Naive thymus-derived CD4-positive, alpha-beta T cell (primary cell): ENCODE results near the gene HECTD4. TPM values are rescaled to one million over a fixed set of nuclear protein-coding genes. Genes with fewer than 3 reads are reported as not detected.
"Not testable (repeated sequence)": the region's sequence is repeated elsewhere in the genome, so short reads cannot be mapped to it uniquely, and the experiment has no call there.

ENCODE experiments used
- ATAC-seq: fragments of 150-1000 bp; cut with Tn5 transposase; 2 replicates; pipeline ENCODE4 v1.10.0; 2021; ENCODE audit warnings: mild to moderate bottlenecking, moderate library complexity
- CTCF ChIA-PET: fragments of 350-600 bp; sonication (Branson Sonifier 250); formaldehyde crosslinking; loops from one replicate; lab custom pipeline; 2021; ENCODE audit warnings: antibody characterized with exemption; lab: Charles Lee
- POLR2A ChIA-PET: fragments of 350-600 bp; sonication (Branson Sonifier 250); formaldehyde crosslinking; loops from one replicate; lab custom pipeline; 2021; ENCODE audit warnings: antibody characterized with exemption, inconsistent platforms; lab: Charles Lee
- DNase-seq, 9 donors: peaks; one replicate each; pipeline versions ENCODE4 v3.0.0 to v3.0.0-alpha.2; 2020 to 2022; ENCODE audit warnings: mixed read lengths in 1 of 9
- H3K27ac ChIP-seq: one replicate; pipeline ENCODE4 v1.7.0; 2013; ENCODE audit warnings: mild to moderate bottlenecking, low read depth, low read length, moderate library complexity
- H3K27me3 ChIP-seq, 2 donors: one replicate each; pipeline ENCODE4 v1.7.0; 2013; ENCODE audit warnings: low read length in 2 of 2, mild to moderate bottlenecking in 2 of 2, moderate library complexity in 2 of 2; ENCODE audit not compliant: control insufficient read depth in 2 of 2, insufficient read depth in 2 of 2
- H3K36me3 ChIP-seq, 3 experiments: 1 replicate in 2 of 3; 2 replicates in 1 of 3; pipeline ENCODE4 v1.7.0; 2013; ENCODE audit warnings: low read length in 3 of 3, mild to moderate bottlenecking in 3 of 3, moderate library complexity in 1 of 3; ENCODE audit not compliant: insufficient read depth in 3 of 3, control insufficient read depth in 2 of 3
- H3K4me1 ChIP-seq, 2 donors: one replicate each; pipeline ENCODE4 v1.7.0; 2013; ENCODE audit warnings: low read length in 2 of 2, mild to moderate bottlenecking in 2 of 2, moderate library complexity in 1 of 2; ENCODE audit not compliant: control insufficient read depth in 2 of 2, insufficient read depth in 2 of 2
- H3K4me3 ChIP-seq: 2 replicates; pipeline ENCODE4 v1.7.0; 2013; ENCODE audit warnings: mild to moderate bottlenecking, low read length
- H3K9me3 ChIP-seq, 3 experiments: 1 replicate in 2 of 3; 2 replicates in 1 of 3; pipeline ENCODE4 v1.7.0; 2013; ENCODE audit warnings: low read length in 3 of 3; ENCODE audit not compliant: control insufficient read depth in 2 of 3
- H3K27ac Mint-ChIP-seq, 9 donors: one replicate each; pipeline ENCODE4 v1.8.0; 2020 to 2022; ENCODE audit warnings: mixed read lengths in 9 of 9, mild to moderate bottlenecking in 8 of 9, moderate library complexity in 5 of 9, inconsistent platforms in 2 of 9
- H3K27me3 Mint-ChIP-seq, 5 donors: one replicate each; pipeline ENCODE4 v1.8.0; 2021 to 2022; ENCODE audit warnings: mixed read lengths in 5 of 5, mild to moderate bottlenecking in 1 of 5
- H3K36me3 Mint-ChIP-seq, 5 donors: one replicate each; pipeline ENCODE4 v1.8.0; 2020 to 2022; ENCODE audit warnings: mixed read lengths in 5 of 5, mild to moderate bottlenecking in 3 of 5, inconsistent platforms in 1 of 5
- H3K4me1 Mint-ChIP-seq, 7 donors: one replicate each; pipeline ENCODE4 v1.8.0; 2020 to 2022; ENCODE audit warnings: mixed read lengths in 7 of 7, mild to moderate bottlenecking in 3 of 7, inconsistent platforms in 1 of 7
- H3K4me3 Mint-ChIP-seq, 10 donors: one replicate each; pipeline ENCODE4 v1.8.0; 2020 to 2022; ENCODE audit warnings: mild to moderate bottlenecking in 10 of 10, mixed read lengths in 10 of 10, moderate library complexity in 6 of 10, inconsistent platforms in 2 of 10
- H3K9me3 Mint-ChIP-seq, 11 donors: one replicate each; pipeline ENCODE4 v1.8.0; 2020 to 2022; ENCODE audit warnings: mixed read lengths in 11 of 11, mild to moderate bottlenecking in 4 of 11, inconsistent platforms in 1 of 11, moderate library complexity in 1 of 11
- intact Hi-C, 2 donors: fragments of 100-400 bp; cut with micrococcal nuclease; formaldehyde crosslinking; loops; one replicate each; pipeline ENCODE4 v1.15.1; 2023
- polyA plus RNA-seq, 2 donors: library from polyadenylated mRNA; unstranded; fragments of 300-500 nt; fragmentation: Illumina TruSeq; gene quantifications; one replicate each; pipeline ENCODE4 v1.2.3, GENCODE V29; 2021
- total RNA-seq, 6 experiments: library from RNA in 5 of 6; stranded (reverse) in 5 of 6; gene quantifications; 1 replicate in 5 of 6; 2 replicates in 1 of 6; pipeline ENCODE4 v1.2.3 and lab custom pipeline; 2021 to 2026

The HECTD4 gene
- total and polyA plus RNA-seq, 7 experiments from 2014 or later, result 3.1 to 57.7 (median 47.9) TPM

- H3K27me3 Mint-ChIP-seq, result no peaks in the 10 kb centered on the region
- intact Hi-C loops, result no loop called here
Observed at GRCh38 chr12:112258926-112259325, 123.3 kb downstream of the HECTD4 start.

GRCh38 chr12:112256780-112257179 lies 125.5 kb downstream of the HECTD4 start:
- Mint-ChIP-seq H3K4me1 (peaks cover 0 to 5% (median 0%) of the 10 kb centered on the region in 7 donors), H3K36me3 (peaks cover 3 to 65% (median 31%) of the 10 kb centered on the region in 5 donors), H3K4me3 (no peak overlapping the region), H3K27ac (no peak overlapping the region), H3K27me3 (no peaks in the 10 kb centered on the region), H3K9me3 (no peaks in the 10 kb centered on the region)
- H3K4me3 ChIP-seq, result no peak overlapping the region
- ATAC-seq, result no peak
- H3K9me3 ChIP-seq, result no peaks in the 10 kb centered on the region
- intact Hi-C loops, result no loop called here
- DNase-seq, result no peak
- no peak overlapping the region for H3K27ac ChIP-seq
- POLR2A ChIA-PET, result interaction anchor here (0.6 kb wide), 2 partner anchors 34 to 661 kb away, joined by 3 read pairs; no protein-coding TSS in a partner anchor
- H3K27me3 ChIP-seq, result no peaks in the 10 kb centered on the region
- CTCF ChIA-PET, result interaction anchor here (0.6 kb wide), 2 partner anchors 68 to 154 kb away, joined by 3 to 4 read pairs; no protein-coding TSS in a partner anchor
- no peaks in the 10 kb centered on the region for H3K4me1 ChIP-seq
- peaks cover 6 to 64% (median 15%) of the 10 kb centered on the region in 3 experiments for H3K36me3 ChIP-seq

More at GRCh38 chr12:112258926-112259325, 123.3 kb downstream of the HECTD4 start:
- Mint-ChIP-seq H3K36me3 (peaks cover 0 to 55% (median 25%) of the 10 kb centered on the region in 5 donors), H3K4me1 (peaks cover 0 to 5% (median 0%) of the 10 kb centered on the region in 7 donors), H3K4me3 (no peak overlapping the region), H3K9me3 (no peaks in the 10 kb centered on the region), H3K27ac (no peak overlapping the region)
- ATAC-seq (no peak), DNase-seq (no peak)
- Histone ChIP-seq H3K27ac (no peak overlapping the region), H3K4me3 (no peak overlapping the region), H3K9me3 (no peaks in the 10 kb centered on the region), H3K27me3 (no peaks in the 10 kb centered on the region), H3K4me1 (no peaks in the 10 kb centered on the region), H3K36me3 (peaks cover 6 to 51% (median 7%) of the 10 kb centered on the region in 3 experiments)
- ChIA-PET POLR2A (no interaction called here), CTCF (no interaction called here)

GRCh38 chr12:112252184-112252583 lies 130.0 kb downstream of the HECTD4 start:
- peaks cover 3 to 48% (median 17%) of the 10 kb centered on the region in 5 donors for H3K36me3 Mint-ChIP-seq
- no peaks in the 10 kb centered on the region for H3K9me3 ChIP-seq
- POLR2A ChIA-PET, result no interaction called here
- no peaks in the 10 kb centered on the region for H3K27me3 Mint-ChIP-seq
- H3K4me1 Mint-ChIP-seq, result no peaks in the 10 kb centered on the region
- H3K4me1 ChIP-seq, result no peaks in the 10 kb centered on the region
- no peaks in the 10 kb centered on the region for H3K27me3 ChIP-seq
- H3K36me3 ChIP-seq, result peaks cover 6 to 67% (median 15%) of the 10 kb centered on the region in 3 experiments
- H3K27ac Mint-ChIP-seq, result peak overlapping the region in 1 of 9 donors; percentile 45
- H3K4me3 Mint-ChIP-seq, result no peak overlapping the region
- ATAC-seq (no peak), DNase-seq (no peak)
- intact Hi-C loops, result no loop called here
- no peak overlapping the region for H3K4me3 ChIP-seq
- CTCF ChIA-PET, result no interaction called here
- H3K9me3 Mint-ChIP-seq, result no peaks in the 10 kb centered on the region
- no peak overlapping the region for H3K27ac ChIP-seq

- H3K4me1 Mint-ChIP-seq, H3K27ac ChIP-seq, H3K27me3 ChIP-seq, ATAC-seq, H3K4me1 ChIP-seq, H3K9me3 ChIP-seq, H3K9me3 Mint-ChIP-seq, H3K27ac Mint-ChIP-seq, H3K4me3 ChIP-seq, POLR2A ChIA-PET, H3K4me3 Mint-ChIP-seq, CTCF ChIA-PET, DNase-seq, H3K27me3 Mint-ChIP-seq: not testable (repeated sequence)
- intact Hi-C loops, result loop anchor here in 1 of 2 donors (5.0 kb wide), 1 partner anchor 142 kb away; no protein-coding TSS in a partner anchor
- peaks cover 0 to 51% (median 0%) of the 10 kb centered on the region in 3 experiments for H3K36me3 ChIP-seq
- H3K36me3 Mint-ChIP-seq, result peaks cover 6 to 44% (median 14%) of the 10 kb centered on the region in 5 donors
Observed at GRCh38 chr12:112244902-112245301, 137.3 kb downstream of the HECTD4 start.

- intact Hi-C loops, result no loop called here
- H3K27me3 Mint-ChIP-seq, result no peaks in the 10 kb centered on the region
- H3K27ac Mint-ChIP-seq, result no peak overlapping the region
- no peak overlapping the region for H3K4me3 Mint-ChIP-seq
- no peaks in the 10 kb centered on the region for H3K27me3 ChIP-seq
- H3K27ac ChIP-seq, result no peak overlapping the region
- no peaks in the 10 kb centered on the region for H3K9me3 ChIP-seq
- H3K4me3 ChIP-seq, result no peak overlapping the region
- H3K4me1 Mint-ChIP-seq, result no peaks in the 10 kb centered on the region
- ChIA-PET CTCF (no interaction called here), POLR2A (interaction anchor here (0.6 kb wide), 2 partner anchors 25 to 173 kb away, joined by 3 read pairs; no protein-coding TSS in a partner anchor)
- H3K4me1 ChIP-seq, result no peaks in the 10 kb centered on the region
- H3K36me3 ChIP-seq, result peaks cover 0 to 59% (median 0%) of the 10 kb centered on the region in 3 experiments
- H3K9me3 Mint-ChIP-seq, result no peaks in the 10 kb centered on the region
- peaks cover 6 to 50% (median 20%) of the 10 kb centered on the region in 5 donors for H3K36me3 Mint-ChIP-seq
- ATAC-seq (no peak), DNase-seq (no peak)
Observed at GRCh38 chr12:112243255-112244110, 138.7 kb downstream of the HECTD4 start.

GRCh38 chr12:112241176-112241575 lies 141.1 kb downstream of the HECTD4 start:
- Histone ChIP-seq H3K4me3 (no peak overlapping the region), H3K9me3 (no peaks in the 10 kb centered on the region), H3K27me3 (no peaks in the 10 kb centered on the region), H3K27ac (no peak overlapping the region), H3K4me1 (no peaks in the 10 kb centered on the region), H3K36me3 (peaks cover 0 to 64% (median 4%) of the 10 kb centered on the region in 3 experiments)
- H3K9me3 Mint-ChIP-seq, result no peaks in the 10 kb centered on the region
- ATAC-seq (no peak), DNase-seq (no peak)
- intact Hi-C loops, result no loop called here
- POLR2A ChIA-PET, result no interaction called here
- H3K4me3 Mint-ChIP-seq, result no peak overlapping the region
- no peaks in the 10 kb centered on the region for H3K4me1 Mint-ChIP-seq
- peak overlapping the region in 1 of 9 donors; percentile 56 for H3K27ac Mint-ChIP-seq
- H3K27me3 Mint-ChIP-seq, result no peaks in the 10 kb centered on the region
- CTCF ChIA-PET, result interaction anchor here (1.1 kb wide), 1 partner anchor 146 kb away, joined by 3 read pairs; no protein-coding TSS in a partner anchor
- peaks cover 6 to 64% (median 23%) of the 10 kb centered on the region in 5 donors for H3K36me3 Mint-ChIP-seq
